NB4 (cell line): ENCODE data around the gene MAML2.

Experiments used
- DNase-seq: peaks from one replicate; pipeline ENCODE4 v3.0.0; 2010; ENCODE audit warnings: low read depth
- H3K4me3 ChIP-seq: one replicate; pipeline ENCODE4 v1.5.1; 2011; ENCODE audit warnings: mild to moderate bottlenecking, low read depth, low read length, moderate library complexity
- MYC ChIP-seq: IDR thresholded peaks from 2 replicates; pipeline ENCODE4 v1.6.1; 2011; ENCODE audit warnings: low read depth, low read length
- POLR2A ChIP-seq: IDR thresholded peaks from 2 replicates; pipeline ENCODE4 v1.6.1; 2011; ENCODE audit warnings: mild to moderate bottlenecking; ENCODE audit not compliant: insufficient read length; ENCODE audit errors: extremely low read depth
- TF ChIP-seq, protein P1 (sequence below): IDR thresholded peaks from 2 replicates; pipeline ENCODE4 v1.6.1; 2011; ENCODE audit warnings: low read depth, low read length
- TF ChIP-seq, protein P2 (sequence below): IDR thresholded peaks from one replicate; pipeline ENCODE4 v1.5.1; 2012; ENCODE audit warnings: low read depth, low read length

Gene MAML2

DNA sequence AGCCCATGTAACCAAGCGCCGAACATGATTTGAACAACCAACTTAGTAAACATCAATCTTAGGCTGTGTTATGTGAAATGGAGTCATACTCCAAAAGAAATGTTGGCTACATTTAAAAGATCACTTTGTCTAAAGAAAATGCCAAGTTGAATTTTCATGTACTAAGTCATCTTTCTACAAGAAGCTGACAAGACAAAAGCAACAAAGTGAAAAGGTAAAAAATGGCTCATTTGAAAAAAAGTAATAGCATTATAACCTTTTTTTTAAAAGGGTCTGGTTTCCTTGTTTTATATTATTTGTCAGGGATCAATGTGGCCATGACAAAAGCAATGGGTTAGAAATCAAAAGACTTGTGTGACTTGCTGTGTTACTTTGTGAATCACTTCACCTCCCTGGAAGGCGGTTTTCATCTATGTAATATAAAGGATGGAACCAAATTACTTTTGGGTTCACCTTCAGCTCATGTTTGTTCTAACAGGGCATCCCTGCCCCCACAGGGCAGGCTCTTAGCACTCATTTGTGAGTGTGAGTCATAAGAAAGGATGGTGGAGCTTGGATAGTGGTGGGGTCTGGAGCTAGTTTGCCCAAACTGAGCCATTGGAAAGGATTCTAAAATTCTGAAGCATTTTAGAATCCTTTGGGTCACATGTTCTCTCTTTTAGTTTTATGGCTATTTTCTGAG lies 287.1 kb downstream of the MAML2 start:
- H3K4me3 ChIP-seq: no peak overlapping the region
- DNase-seq: no peak
- TF ChIP-seq, protein P1, sequence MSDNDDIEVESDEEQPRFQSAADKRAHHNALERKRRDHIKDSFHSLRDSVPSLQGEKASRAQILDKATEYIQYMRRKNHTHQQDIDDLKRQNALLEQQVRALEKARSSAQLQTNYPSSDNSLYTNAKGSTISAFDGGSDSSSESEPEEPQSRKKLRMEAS: no peak
- TF ChIP-seq POLR2A (no peak), MYC (no peak)
- TF ChIP-seq, protein P2, sequence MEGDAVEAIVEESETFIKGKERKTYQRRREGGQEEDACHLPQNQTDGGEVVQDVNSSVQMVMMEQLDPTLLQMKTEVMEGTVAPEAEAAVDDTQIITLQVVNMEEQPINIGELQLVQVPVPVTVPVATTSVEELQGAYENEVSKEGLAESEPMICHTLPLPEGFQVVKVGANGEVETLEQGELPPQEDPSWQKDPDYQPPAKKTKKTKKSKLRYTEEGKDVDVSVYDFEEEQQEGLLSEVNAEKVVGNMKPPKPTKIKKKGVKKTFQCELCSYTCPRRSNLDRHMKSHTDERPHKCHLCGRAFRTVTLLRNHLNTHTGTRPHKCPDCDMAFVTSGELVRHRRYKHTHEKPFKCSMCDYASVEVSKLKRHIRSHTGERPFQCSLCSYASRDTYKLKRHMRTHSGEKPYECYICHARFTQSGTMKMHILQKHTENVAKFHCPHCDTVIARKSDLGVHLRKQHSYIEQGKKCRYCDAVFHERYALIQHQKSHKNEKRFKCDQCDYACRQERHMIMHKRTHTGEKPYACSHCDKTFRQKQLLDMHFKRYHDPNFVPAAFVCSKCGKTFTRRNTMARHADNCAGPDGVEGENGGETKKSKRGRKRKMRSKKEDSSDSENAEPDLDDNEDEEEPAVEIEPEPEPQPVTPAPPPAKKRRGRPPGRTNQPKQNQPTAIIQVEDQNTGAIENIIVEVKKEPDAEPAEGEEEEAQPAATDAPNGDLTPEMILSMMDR: no peak

DNA sequence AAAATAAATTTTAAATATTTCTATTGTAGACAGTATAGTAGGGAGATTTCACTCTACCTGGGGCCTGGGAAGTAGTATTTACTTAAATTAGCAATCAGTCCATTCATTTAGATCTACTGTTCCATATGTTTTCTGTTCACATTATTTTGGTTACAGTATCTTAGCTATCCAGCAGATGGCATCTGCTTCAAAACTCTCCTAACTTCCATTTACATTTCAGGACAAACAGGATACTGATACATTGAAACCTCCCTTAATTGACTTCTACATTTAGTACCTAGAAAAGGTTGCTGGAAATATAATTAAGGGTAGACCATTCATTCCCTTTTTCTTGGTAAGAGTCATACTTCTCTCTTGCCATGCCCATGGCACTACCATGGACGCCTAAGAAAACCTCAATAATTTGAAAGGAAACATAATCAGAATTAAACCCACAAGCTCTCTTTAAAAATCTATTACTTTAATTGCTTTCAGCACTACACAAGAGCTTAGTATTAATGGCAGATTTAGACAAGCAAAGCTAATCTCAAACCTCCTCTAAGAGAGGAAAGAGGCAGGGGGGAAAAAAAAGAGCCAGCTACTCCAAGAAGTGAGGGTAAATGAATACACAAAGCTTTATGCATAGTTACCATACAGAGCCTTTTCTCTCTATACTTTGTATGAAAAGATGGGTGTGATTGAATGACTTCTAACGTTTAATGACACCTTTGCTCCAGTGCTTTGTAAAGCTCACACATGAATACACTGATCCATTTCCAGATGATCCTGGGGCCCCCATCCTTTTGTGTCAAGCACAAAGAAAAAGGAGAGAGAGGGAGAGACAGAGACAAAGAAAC lies 287.9 kb downstream of the MAML2 start:
- DNase-seq: peak; percentile 61
- TF ChIP-seq MYC (no peak), POLR2A (no peak)
- TF ChIP-seq, protein P2: peak; percentile 42
- no peak overlapping the region for H3K4me3 ChIP-seq

DNA sequence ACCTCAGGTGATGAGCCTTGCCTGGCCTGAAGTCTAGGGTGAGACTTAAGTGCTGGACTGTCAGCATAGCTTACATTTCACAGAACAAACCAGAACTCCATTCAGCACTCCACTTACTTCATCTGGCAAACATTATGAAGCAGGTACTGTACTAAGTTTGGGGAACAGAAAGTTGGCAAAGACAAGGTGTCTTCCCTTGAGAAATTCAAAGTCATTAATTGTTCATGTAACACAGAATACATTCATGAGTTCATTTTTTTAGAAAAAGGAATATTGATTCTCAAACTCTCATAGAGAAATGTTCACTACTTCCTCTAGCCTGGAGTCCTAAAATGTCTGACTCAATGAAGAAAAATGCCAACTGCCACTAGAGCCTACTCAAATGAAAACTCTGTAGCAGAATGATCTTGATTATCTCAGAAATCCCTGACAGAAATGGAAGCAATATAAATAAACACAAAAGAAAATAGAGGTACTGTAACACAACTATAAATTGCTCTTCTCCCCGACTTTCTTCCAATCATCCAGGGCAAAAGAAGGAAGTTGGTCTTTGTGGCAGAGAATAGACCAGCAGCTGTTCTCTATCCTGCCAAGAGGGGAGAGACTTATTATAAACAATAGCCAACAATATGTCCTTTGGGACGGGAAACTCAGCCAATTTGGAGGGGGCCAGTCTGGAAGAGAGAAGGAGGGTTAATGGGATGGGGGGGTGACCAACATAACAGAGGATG lies 289.9 kb downstream of the MAML2 start:
- no peak overlapping the region for H3K4me3 ChIP-seq
- DNase-seq: peak; percentile 34
- TF ChIP-seq MYC (no peak), POLR2A (no peak)
- TF ChIP-seq, protein P1: no peak
- TF ChIP-seq, protein P2: no peak

DNA sequence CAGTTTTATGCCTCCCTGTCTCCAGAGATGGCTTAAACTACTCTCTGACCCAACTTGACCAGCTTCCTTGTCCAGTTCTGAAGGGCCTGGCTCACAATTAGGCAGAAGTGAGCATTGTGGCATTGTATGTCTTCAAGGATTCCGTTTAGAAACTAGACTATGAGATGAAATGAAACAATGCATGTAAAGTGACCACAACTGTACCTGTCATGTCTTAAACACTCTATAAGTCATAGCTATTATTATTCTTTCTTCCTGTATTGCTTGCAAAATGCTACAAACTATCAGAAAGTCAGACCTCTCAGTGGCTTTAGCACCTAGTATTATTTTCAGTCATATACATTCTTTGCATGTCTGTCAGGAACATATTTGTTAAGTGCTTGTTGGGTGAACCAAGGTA lies 291.2 kb downstream of the MAML2 start:
- no peak for DNase-seq
- H3K4me3 ChIP-seq: no peak overlapping the region
- TF ChIP-seq, protein P2: no peak
- no peak for TF ChIP-seq MYC
- TF ChIP-seq, protein P1: no peak
- TF ChIP-seq POLR2A: no peak

DNA sequence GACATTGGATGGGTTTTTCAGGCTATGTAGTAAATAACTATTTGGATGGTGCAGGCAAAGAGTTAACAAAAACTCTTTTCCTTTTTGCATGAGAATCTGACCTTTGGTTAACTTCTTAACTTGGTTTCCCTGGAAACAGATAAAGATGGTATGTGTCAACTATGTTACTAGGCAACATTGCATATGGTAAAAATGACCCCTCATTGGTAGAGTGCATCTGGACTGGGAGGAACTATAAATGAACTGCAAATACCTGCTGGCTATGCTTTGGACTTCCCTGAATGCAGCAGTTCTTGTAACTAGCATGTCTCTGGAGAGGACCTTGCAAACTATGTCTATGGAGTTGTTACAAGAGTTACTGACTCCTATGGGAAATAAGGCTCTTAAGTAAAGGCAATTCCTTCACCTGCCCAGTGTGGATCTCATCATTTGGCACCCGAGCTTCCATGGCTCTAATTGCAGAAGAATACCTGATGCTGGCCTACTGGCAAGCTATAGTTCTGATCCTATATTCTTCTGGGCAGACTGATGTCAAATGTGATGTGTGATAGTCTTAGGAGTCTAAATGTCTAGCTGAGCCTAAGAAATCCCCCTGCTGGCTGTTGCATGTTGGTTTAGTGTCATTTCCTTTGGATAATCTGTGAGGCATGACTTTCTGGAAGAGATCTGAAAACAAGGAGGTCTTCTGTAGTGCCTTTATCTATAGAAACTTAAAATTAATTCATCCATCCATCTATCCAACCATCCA lies 292.4 kb downstream of the MAML2 start:
- no peak for DNase-seq
- no peak for TF ChIP-seq POLR2A
- no peak overlapping the region for H3K4me3 ChIP-seq
